ENCODE data around the gene TMTC2.

The TMTC2 gene

DNA sequence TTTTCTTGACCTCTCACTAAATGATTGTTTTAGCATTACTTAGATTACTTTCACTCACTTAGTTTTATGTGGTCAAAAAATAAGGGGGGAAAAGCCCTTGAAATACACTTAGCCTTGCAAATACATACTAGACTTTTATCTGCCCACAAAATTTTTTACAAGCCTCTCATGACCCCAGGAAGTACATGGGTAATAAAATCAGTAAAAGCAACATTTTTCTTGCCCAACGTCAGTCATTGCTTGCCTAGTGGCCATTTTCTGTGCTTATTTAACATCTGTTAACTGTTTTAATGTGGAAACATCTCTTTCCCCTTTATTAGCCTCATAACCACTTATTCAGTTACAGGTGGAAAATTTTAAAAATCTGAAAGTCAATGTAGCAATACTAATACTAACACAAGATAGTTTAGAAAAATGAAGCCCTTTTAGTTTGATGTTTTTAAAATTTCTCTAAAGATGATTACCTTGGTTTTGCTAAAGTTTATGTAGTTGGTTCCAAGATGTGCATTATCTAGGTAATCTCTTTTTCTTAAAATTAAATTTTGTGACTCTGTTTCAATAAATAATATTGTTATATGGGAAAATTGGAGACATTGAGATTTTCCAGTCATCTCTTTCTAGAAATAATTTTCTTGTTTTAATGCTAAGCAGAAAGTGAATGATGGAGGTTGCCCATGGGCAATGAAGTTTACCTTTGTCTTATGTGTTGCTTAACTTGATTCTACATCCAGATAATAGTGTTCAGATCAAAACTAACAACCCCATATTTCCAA, 175.5 kb downstream of the TMTC2 start:
- TF ChIP-seq, protein P1, sequence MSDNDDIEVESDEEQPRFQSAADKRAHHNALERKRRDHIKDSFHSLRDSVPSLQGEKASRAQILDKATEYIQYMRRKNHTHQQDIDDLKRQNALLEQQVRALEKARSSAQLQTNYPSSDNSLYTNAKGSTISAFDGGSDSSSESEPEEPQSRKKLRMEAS (IDR thresholded peaks at IDR 0.05), result no peak
- TF ChIP-seq USF1 (IDR thresholded peaks at IDR 0.05), result no peak

DNA sequence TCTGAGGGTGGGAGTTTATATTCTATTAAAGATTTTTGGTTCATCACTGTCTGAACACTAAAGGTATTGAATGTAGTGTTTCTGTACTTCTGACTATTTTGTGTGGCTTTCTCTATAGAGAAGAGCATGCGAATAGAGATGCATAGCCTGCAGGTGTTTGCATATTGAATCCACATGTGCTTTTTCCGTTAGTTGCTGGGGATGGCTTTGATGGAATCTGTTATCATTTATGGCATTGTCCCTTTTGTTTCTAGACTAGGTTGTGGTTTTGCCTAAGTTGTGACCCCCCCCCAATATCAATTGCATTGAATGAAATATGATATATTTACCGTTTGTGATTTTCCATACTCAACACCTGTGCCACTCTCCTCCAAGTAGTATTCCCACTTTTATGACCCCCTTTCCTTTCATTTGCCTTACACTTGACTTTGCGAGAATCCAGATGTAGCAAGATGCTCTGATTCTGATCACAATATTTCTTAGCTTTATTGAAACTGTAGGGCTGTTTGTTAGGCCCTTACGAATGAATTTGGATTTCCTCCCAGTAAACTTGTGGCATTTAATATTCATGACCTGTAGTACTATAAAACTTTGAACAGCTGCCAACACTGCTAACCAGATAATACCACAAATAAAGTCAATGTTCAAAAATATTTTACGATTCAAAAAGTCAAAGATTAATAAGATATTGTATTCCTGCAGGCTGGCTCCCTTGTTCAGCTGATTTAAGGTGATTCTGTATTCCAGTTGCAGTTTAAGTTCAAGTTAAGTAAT, 176.4 kb downstream of the TMTC2 start:
- TF ChIP-seq TAF1 (IDR thresholded peaks at IDR 0.05; ENCODE audit: low read depth), result no peak
- no peak for TF ChIP-seq EGR1 (IDR thresholded peaks at IDR 0.05)
- no peak for TF ChIP-seq RAD21 (IDR thresholded peaks at IDR 0.05; ENCODE audit: low read depth)
- no peak for TF ChIP-seq CREB1 (IDR thresholded peaks at IDR 0.05; ENCODE audit: low read depth)
- no peak for TF ChIP-seq NFIC (IDR thresholded peaks at IDR 0.05)
- TF ChIP-seq CEBPB (IDR thresholded peaks at IDR 0.05), result no peak
- no peak for TF ChIP-seq USF1 (IDR thresholded peaks at IDR 0.05)
- TF ChIP-seq TEAD4 (IDR thresholded peaks at IDR 0.05), result no peak
- no peak for TF ChIP-seq REST (IDR thresholded peaks at IDR 0.05; ENCODE audit: low read depth)
- TF ChIP-seq ZBTB7A (IDR thresholded peaks at IDR 0.05; ENCODE audit: low read depth), result no peak
- TF ChIP-seq, protein P1 (IDR thresholded peaks at IDR 0.05), result no peak

DNA sequence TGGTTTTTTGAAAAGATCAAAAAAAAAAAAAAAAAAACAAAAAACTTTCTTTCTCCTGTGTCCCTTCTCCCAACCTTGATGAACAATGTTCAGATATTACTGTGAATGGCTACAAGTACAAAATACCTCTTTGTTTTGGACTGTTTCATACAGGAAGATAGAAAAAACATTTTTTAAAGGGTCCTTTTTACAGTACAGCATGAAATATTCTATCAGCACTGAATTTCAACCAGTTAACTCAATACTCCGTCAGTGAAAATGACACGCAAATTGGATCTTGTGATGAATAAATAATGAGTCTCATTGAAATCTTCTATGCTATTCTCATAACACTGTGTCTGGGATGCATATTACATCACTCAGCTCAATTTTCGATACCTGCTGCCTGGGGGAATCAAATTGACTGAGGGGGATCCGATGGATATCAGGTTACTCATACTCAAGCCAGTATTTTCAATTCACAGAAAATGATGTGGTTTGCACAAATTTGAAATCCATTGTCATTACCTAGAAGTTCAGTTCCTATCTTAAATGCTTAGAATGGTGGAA, 179.6 kb downstream of the TMTC2 start:
- TF ChIP-seq CEBPB (IDR thresholded peaks at IDR 0.05), result no peak
- TF ChIP-seq TCF12 (IDR thresholded peaks at IDR 0.05; ENCODE audit: low read depth), result no peak
- TF ChIP-seq TEAD4 (IDR thresholded peaks at IDR 0.05), result no peak
- no peak for TF ChIP-seq ZBTB7A (IDR thresholded peaks at IDR 0.05; ENCODE audit: low read depth)
- no peak for TF ChIP-seq EGR1 (IDR thresholded peaks at IDR 0.05)
- no peak for TF ChIP-seq CREB1 (IDR thresholded peaks at IDR 0.05; ENCODE audit: low read depth)
- TF ChIP-seq TAF1 (IDR thresholded peaks at IDR 0.05; ENCODE audit: low read depth), result no peak
- TF ChIP-seq, protein P1 (IDR thresholded peaks at IDR 0.05), result no peak
- no peak for TF ChIP-seq REST (IDR thresholded peaks at IDR 0.05; ENCODE audit: low read depth)
- no peak for TF ChIP-seq RAD21 (IDR thresholded peaks at IDR 0.05; ENCODE audit: low read depth)
- no peak for TF ChIP-seq FOXM1 (IDR thresholded peaks at IDR 0.05; ENCODE audit: borderline replicate concordance, low read depth)
- TF ChIP-seq EP300 (IDR thresholded peaks at IDR 0.05; ENCODE audit: borderline replicate concordance), result no peak
- TF ChIP-seq NFIC (IDR thresholded peaks at IDR 0.05), result no peak
- no peak for TF ChIP-seq USF1 (IDR thresholded peaks at IDR 0.05)
- no peak for TF ChIP-seq YY1 (IDR thresholded peaks at IDR 0.05; ENCODE audit: low read depth)

- no peak for TF ChIP-seq NFIC (IDR thresholded peaks at IDR 0.05)
- TF ChIP-seq, protein P1 (IDR thresholded peaks at IDR 0.05), result no peak
- no peak for TF ChIP-seq TEAD4 (IDR thresholded peaks at IDR 0.05)
- no peak for TF ChIP-seq USF1 (IDR thresholded peaks at IDR 0.05)
- no peak for TF ChIP-seq ZBTB7A (IDR thresholded peaks at IDR 0.05; ENCODE audit: low read depth)
- no peak for TF ChIP-seq RAD21 (IDR thresholded peaks at IDR 0.05; ENCODE audit: low read depth)
- no peak for TF ChIP-seq YY1 (IDR thresholded peaks at IDR 0.05; ENCODE audit: low read depth)
- TF ChIP-seq TAF1 (IDR thresholded peaks at IDR 0.05; ENCODE audit: low read depth), result no peak
Observed at GRCh38 chr12:82866946-82867345, 180.2 kb downstream of the TMTC2 start.
